Liver (tissue), 3 donors: ENCODE data around the gene FARS2.

ENCODE experiments used
- GABPA ChIP-seq, 2 donors: IDR thresholded peaks in 1 of 2; conservative IDR thresholded peaks in 1 of 2; 2 replicates each; pipeline ENCODE4 v1.6.1; 2016; ENCODE audit warnings: antibody characterized with exemption in 2 of 2, mild to moderate bottlenecking in 1 of 2, moderate library complexity in 1 of 2
- RAD21 ChIP-seq, 2 donors: IDR thresholded peaks; 2 replicates each; pipeline ENCODE4 v1.6.1; 2016; ENCODE audit warnings: antibody characterized with exemption in 2 of 2, mild to moderate bottlenecking in 2 of 2
- SP1 ChIP-seq: IDR thresholded peaks from 2 replicates; pipeline ENCODE4 v1.6.1; 2018; ENCODE audit warnings: antibody characterized with exemption, mild to moderate bottlenecking
- TF ChIP-seq, protein P1 (sequence below): fragments of 150-350 bp; IDR thresholded peaks from 2 replicates; pipeline ENCODE4 v1.5.1; 2017; ENCODE audit warnings: improper control_type of control experiment, low read depth, low read length; ENCODE audit not compliant: missing input control
- donor health status: healthy.
- donor health status: healthy.

- TF ChIP-seq, protein P1, sequence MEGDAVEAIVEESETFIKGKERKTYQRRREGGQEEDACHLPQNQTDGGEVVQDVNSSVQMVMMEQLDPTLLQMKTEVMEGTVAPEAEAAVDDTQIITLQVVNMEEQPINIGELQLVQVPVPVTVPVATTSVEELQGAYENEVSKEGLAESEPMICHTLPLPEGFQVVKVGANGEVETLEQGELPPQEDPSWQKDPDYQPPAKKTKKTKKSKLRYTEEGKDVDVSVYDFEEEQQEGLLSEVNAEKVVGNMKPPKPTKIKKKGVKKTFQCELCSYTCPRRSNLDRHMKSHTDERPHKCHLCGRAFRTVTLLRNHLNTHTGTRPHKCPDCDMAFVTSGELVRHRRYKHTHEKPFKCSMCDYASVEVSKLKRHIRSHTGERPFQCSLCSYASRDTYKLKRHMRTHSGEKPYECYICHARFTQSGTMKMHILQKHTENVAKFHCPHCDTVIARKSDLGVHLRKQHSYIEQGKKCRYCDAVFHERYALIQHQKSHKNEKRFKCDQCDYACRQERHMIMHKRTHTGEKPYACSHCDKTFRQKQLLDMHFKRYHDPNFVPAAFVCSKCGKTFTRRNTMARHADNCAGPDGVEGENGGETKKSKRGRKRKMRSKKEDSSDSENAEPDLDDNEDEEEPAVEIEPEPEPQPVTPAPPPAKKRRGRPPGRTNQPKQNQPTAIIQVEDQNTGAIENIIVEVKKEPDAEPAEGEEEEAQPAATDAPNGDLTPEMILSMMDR, result no peak
- no peak for TF ChIP-seq GABPA (IDR thresholded peaks at IDR 0.05 in 1 of 2, conservative IDR thresholded peaks at IDR 0.05 in 1 of 2)
- TF ChIP-seq RAD21 (IDR thresholded peaks at IDR 0.05), result no peak
- TF ChIP-seq SP1, result no peak
These were observed 413.4 kb downstream of the FARS2 start for GRCh38 chr6:5674721-5675120.
